Uterine smooth muscle cell (primary cell): ENCODE results near the gene OR5L1. TPM values are rescaled to one million over a fixed set of nuclear protein-coding genes. Genes with fewer than 3 reads are reported as not detected.

Experiments used
- total RNA-seq: library from RNA; depleted of rRNA; stranded (reverse); fragments of >200 nt; gene quantifications from 2 replicates; pipeline ENCODE4 v1.2.3, GENCODE V29; 2014

The OR5L1 gene
- not detected in 2 replicates for total RNA-seq

GRCh38 chr11:55811067-55811466 is at the start of gene OR5L1:
Gene OR5L1 (plus strand): TSS chr11:55811367. CDS start chr11:55811467, 100 bp downstream.

GRCh38 chr11:55773138-55773537 is 38.0 kb upstream of the OR5L1 start, which contains the start of gene OR5D13:
Gene OR5D13 (plus strand): TSS chr11:55773438. CDS start chr11:55773438, 0 bp downstream.

GRCh38 chr11:55795256-55795655 is 15.9 kb upstream of the OR5L1 start, which contains the start of gene OR5D14:
Gene OR5D14 (plus strand): TSS chr11:55795556. CDS start chr11:55795556, 0 bp downstream.

GRCh38 chr11:55819330-55819729 is 8.2 kb downstream of the OR5L1 start, which contains the start of gene OR5D18:
Gene OR5D18 (plus strand): TSS chr11:55819630. CDS start chr11:55819630, 0 bp downstream.

GRCh38 chr11:55826919-55827318 is 15.8 kb downstream of the OR5L1 start, which contains the start of gene OR5L2:
Gene OR5L2 (plus strand): TSS chr11:55827219. CDS start chr11:55827219, 0 bp downstream.

GRCh38 chr11:55838452-55838851 is 27.3 kb downstream of the OR5L1 start, which contains the start of gene OR5D16:
Gene OR5D16 (plus strand): TSS chr11:55838752. CDS start chr11:55838752, 0 bp downstream.

Other genes starting within 250 kb of the OR5L1 start
- gene OR4C16, start 239.2 kb upstream of the OR5L1 start, total RNA-seq, result not detected in 2 replicates
- not detected in 2 replicates for gene OR4C11, start 203.7 kb upstream of the OR5L1 start, total RNA-seq
- gene OR4P4, start 176.3 kb upstream of the OR5L1 start, total RNA-seq, result not detected in 2 replicates
- gene OR4S2, start 163.0 kb upstream of the OR5L1 start, total RNA-seq, result not detected in 2 replicates
- gene OR4C6, start 149.2 kb upstream of the OR5L1 start, total RNA-seq, result not detected in 2 replicates
- not detected in 2 replicates for gene OR5D13, start 37.9 kb upstream of the OR5L1 start, total RNA-seq
- gene OR5D14, start 15.8 kb upstream of the OR5L1 start, total RNA-seq, result not detected in 2 replicates
- gene OR5D18, start 8.3 kb downstream of the OR5L1 start, total RNA-seq, result not detected in 2 replicates
- gene OR5L2, start 15.9 kb downstream of the OR5L1 start, total RNA-seq, result not detected in 2 replicates
- not detected in 2 replicates for gene OR5D16, start 27.4 kb downstream of the OR5L1 start, total RNA-seq
- gene TRIM51, start 71.9 kb downstream of the OR5L1 start, total RNA-seq, result not detected in 2 replicates
- gene OR5W2, start 103.2 kb downstream of the OR5L1 start, total RNA-seq, result not detected in 2 replicates
- gene OR5I1, start 125.0 kb downstream of the OR5L1 start, total RNA-seq, result not detected in 2 replicates
- not detected in 2 replicates for gene OR10AG1, start 158.6 kb downstream of the OR5L1 start, total RNA-seq
- gene OR5F1, start 183.3 kb downstream of the OR5L1 start, total RNA-seq, result not detected in 2 replicates
- gene OR5AS1, start 216.3 kb downstream of the OR5L1 start, total RNA-seq, result not detected in 2 replicates